ENCODE results near the gene COL6A1. TPM values are rescaled to one million over a fixed set of nuclear protein-coding genes. Genes with fewer than 3 reads are reported as not detected.

Gene COL6A1
- total RNA-seq, 1 donor from 2014 or later, result 154 TPM

DNA sequence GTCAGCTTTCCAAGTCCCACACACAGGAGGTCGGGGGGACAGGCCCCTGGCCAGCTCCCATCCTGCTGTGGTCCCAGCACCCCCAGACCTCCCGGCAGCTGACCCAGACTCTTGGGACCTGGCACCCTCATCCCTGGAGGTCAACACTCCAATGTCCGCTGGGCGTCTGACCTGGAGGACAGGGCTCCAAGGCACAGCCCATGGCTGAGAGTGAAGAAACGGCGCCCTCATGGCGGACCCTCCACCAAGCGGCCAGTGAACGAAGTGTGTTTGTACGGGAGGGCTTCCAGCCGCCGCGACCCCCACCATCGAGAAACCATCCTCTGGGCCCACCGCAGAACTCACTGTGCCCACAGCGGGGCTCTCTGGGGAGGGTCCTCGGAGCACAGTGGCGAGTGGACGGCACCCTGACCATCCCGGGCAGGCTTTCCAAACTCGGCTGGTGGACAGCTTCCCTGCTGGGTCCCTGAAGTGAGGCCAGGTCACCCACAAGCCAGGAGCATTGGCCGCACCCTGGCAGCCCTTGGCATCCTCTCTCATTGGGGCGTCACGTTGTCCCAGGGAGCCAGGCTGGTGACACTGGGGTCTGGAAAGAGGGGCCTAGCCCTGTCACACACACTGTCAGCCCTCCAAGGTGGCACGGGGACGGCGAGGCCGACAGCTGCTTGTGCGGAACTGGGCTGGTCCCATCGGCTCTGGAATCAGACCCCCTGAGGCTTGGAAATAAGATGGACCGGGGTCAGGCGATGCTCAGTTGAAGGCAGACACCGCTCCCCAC, 68.5 kb downstream of the COL6A1 start:
- H3K4me1 ChIP-seq, result peaks cover 28% of the 10 kb centered on the region
- H3K36me3 ChIP-seq, result no peaks in the 10 kb centered on the region
- TF ChIP-seq, protein P1, sequence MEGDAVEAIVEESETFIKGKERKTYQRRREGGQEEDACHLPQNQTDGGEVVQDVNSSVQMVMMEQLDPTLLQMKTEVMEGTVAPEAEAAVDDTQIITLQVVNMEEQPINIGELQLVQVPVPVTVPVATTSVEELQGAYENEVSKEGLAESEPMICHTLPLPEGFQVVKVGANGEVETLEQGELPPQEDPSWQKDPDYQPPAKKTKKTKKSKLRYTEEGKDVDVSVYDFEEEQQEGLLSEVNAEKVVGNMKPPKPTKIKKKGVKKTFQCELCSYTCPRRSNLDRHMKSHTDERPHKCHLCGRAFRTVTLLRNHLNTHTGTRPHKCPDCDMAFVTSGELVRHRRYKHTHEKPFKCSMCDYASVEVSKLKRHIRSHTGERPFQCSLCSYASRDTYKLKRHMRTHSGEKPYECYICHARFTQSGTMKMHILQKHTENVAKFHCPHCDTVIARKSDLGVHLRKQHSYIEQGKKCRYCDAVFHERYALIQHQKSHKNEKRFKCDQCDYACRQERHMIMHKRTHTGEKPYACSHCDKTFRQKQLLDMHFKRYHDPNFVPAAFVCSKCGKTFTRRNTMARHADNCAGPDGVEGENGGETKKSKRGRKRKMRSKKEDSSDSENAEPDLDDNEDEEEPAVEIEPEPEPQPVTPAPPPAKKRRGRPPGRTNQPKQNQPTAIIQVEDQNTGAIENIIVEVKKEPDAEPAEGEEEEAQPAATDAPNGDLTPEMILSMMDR (IDR thresholded peaks at IDR 0.05; ENCODE audit: borderline replicate concordance), result no peak
- H3K9me3 ChIP-seq (replicated peaks), result peaks cover 4% of the 10 kb centered on the region
- peak overlapping the region; percentile 84 for H3K27ac ChIP-seq (replicated peaks)
- intact Hi-C loops (cut with micrococcal nuclease), result no loop called here
- no peaks in the 10 kb centered on the region for H3K27me3 ChIP-seq (ENCODE audit: low read depth)
- no peak for DNase-seq
- H3K4me3 ChIP-seq, result no peak overlapping the region

DNA sequence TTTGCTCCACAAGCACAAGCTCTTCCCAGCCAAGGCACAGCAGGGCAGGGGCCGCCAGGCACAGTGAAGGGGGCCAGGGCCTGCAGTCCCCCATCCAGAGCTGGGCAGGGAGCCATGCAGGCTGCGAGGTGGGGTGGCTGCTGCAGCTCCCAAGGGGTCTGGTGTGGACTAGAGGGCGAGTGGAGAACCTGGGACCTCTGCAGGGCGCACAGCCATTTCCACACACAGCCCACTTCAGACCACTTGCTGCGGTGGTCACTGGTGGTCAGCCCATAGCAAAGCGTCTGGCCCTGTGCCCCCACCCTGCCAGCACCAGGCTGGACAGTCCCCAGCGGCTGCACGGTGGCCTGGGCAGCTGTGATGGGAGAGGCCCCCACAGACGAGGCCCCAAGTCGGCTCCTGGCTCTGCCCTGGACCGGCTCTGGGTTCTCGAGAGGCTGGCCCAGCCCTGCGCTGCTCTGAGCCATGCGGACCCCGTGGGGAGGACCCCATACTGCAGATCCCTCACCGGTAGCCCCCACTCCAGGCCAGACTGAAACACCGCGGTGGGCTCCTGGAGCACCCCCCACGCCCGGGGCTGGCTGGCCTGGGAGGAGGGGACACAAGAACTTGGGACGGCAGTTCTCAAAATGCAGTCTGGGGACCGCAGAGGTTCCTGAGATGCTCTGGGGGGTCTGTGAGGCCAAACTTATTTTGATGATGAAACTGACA, 69.3 kb downstream of the COL6A1 start:
- H3K4me3 ChIP-seq, result no peak overlapping the region
- H3K27ac ChIP-seq (replicated peaks), result no peak overlapping the region
- no peaks in the 10 kb centered on the region for H3K27me3 ChIP-seq (ENCODE audit: low read depth)
- intact Hi-C loops (cut with micrococcal nuclease), result no loop called here
- TF ChIP-seq, protein P1 (IDR thresholded peaks at IDR 0.05; ENCODE audit: borderline replicate concordance), result no peak
- H3K36me3 ChIP-seq, result no peaks in the 10 kb centered on the region
- H3K9me3 ChIP-seq (replicated peaks), result peaks cover 4% of the 10 kb centered on the region
- DNase-seq, result no peak
- H3K4me1 ChIP-seq, result peaks cover 36% of the 10 kb centered on the region

GRCh38 chr21:46051379-46051770, 69.8 kb downstream of the COL6A1 start:
- H3K4me1 ChIP-seq, result peaks cover 41% of the 10 kb centered on the region
- TF ChIP-seq, protein P1 (IDR thresholded peaks at IDR 0.05; ENCODE audit: borderline replicate concordance), result no peak
- peaks cover 4% of the 10 kb centered on the region for H3K9me3 ChIP-seq (replicated peaks)
- no peak for DNase-seq
- no peaks in the 10 kb centered on the region for H3K27me3 ChIP-seq (ENCODE audit: low read depth)
- H3K36me3 ChIP-seq, result no peaks in the 10 kb centered on the region
- intact Hi-C loops (cut with micrococcal nuclease), result no loop called here
- no peak overlapping the region for H3K4me3 ChIP-seq
- H3K27ac ChIP-seq (replicated peaks), result no peak overlapping the region

DNA sequence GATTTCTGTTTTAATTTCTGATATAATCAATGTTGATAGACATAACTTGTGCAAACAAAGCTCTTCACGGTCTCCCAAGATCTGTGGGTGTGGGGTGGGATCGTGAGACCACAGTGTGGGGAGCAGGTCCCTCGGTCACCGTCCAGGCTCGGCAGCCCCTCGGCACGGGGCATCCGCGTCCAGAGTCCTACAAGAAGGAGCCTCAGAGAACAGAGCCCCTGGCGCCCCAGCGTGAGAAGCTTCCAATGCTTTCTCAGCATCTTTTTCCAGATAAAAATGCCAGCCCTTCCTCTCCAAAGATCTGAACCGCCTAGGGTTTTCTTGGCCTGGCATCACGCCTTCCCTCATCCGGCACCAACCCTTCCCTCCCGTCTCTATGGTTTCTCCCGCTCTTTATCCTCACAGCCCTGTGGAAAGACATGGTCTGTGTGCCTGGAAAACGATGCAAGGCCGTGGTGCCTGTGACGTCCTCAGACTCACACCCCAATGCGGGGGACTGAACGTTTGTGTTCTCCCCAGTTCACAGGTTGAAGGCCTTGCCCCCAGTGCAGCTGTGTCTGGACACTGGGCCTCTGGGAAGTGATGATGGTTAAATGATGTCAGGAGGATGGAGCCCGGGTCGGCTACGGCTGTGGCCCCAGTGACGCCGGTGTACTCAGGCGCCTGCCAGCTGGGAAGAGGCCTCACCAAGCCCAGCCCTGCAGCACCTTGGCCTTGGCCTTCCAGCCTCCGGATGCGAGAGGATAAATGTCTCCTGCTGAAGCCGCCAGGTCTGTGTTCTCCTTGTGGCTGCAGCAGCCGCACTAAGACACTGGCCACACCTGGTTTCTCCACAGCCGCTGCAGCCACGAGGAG, 70.5 kb downstream of the COL6A1 start:
- TF ChIP-seq, protein P1 (IDR thresholded peaks at IDR 0.05; ENCODE audit: borderline replicate concordance), result no peak
- Histone ChIP-seq H3K9me3 (replicated peaks) (peaks cover 4% of the 10 kb centered on the region), H3K36me3 (no peaks in the 10 kb centered on the region), H3K4me1 (peaks cover 48% of the 10 kb centered on the region), H3K4me3 (no peak overlapping the region), H3K27me3 (ENCODE audit: low read depth) (no peaks in the 10 kb centered on the region), H3K27ac (replicated peaks) (no peak overlapping the region)
- no peak for DNase-seq
- intact Hi-C loops (cut with micrococcal nuclease), result no loop called here

All from left ventricle myocardium inferior (tissue), 1 donor.